OCI-LY7 (cell line): ENCODE measurements around the gene DAPK1. TPM values are rescaled to one million over a fixed set of nuclear protein-coding genes. Genes with fewer than 3 reads are reported as not detected.

Source experiments
- BruUV-seq: library from RNA; stranded (reverse); fragments of 400-500 nt; replicated peaks from 2 replicates; lab custom pipeline; 2021; lab: Mats Ljungman, UMichigan
- CTCF ChIA-PET: fragments of 300-600 bp; sonication (Branson Sonifier 250); formaldehyde crosslinking; loops from one replicate; lab custom pipeline; 2022; ENCODE audit warnings: antibody characterized with exemption; ENCODE audit not compliant: unreplicated experiment; lab: Charles Lee
- POLR2A ChIA-PET: fragments of 300-600 bp; sonication (Branson Sonifier 250); formaldehyde crosslinking; loops from one replicate; lab custom pipeline; 2022; ENCODE audit warnings: antibody characterized with exemption; lab: Charles Lee
- DNase-seq: peaks from one replicate; pipeline ENCODE4 v3.0.0-alpha.2; 2015; ENCODE audit warnings: low spot score
- H2AFZ ChIP-seq: fragments of 200-600 bp; sonication (generic), shearing (Covaris generic); 2 replicates; pipeline ENCODE4 v1.6.1; 2014; ENCODE audit warnings: mild to moderate bottlenecking, antibody characterized with exemption, low read length, moderate library complexity
- H3K27ac ChIP-seq: fragments of 200-600 bp; sonication (generic); 2 replicates; pipeline ENCODE4 v1.5.1; 2014; ENCODE audit warnings: mixed run types, low read depth, mild to moderate bottlenecking, moderate library complexity, low read length, inconsistent platforms; ENCODE audit not compliant: poor library complexity, severe bottlenecking
- H3K36me3 ChIP-seq: fragments of 200-600 bp; sonication (generic); 2 replicates; pipeline ENCODE4 v1.6.1; 2014; ENCODE audit warnings: mild to moderate bottlenecking, antibody characterized with exemption, low read length, moderate library complexity, mixed read lengths; ENCODE audit not compliant: insufficient read depth
- H3K4me1 ChIP-seq: fragments of 200-600 bp; sonication (generic); 2 replicates; pipeline ENCODE4 v1.5.1; 2014; ENCODE audit warnings: mild to moderate bottlenecking, low read length; ENCODE audit not compliant: insufficient read depth, poor library complexity, severe bottlenecking
- H3K4me2 ChIP-seq: fragments of 200-600 bp; sonication (generic); 2 replicates; pipeline ENCODE4 v1.6.1; 2014; ENCODE audit warnings: mild to moderate bottlenecking, low read length
- H3K4me3 ChIP-seq: fragments of 200-600 bp; sonication (generic); 2 replicates; pipeline ENCODE4 v1.5.1; 2014; ENCODE audit warnings: mild to moderate bottlenecking, low read depth, low read length; ENCODE audit not compliant: poor library complexity, severe bottlenecking
- H3K79me2 ChIP-seq: fragments of 200-600 bp; sonication (generic); 2 replicates; pipeline ENCODE4 v1.6.1; 2016; ENCODE audit warnings: low read depth, mild to moderate bottlenecking, low read length, moderate library complexity, mixed read lengths; ENCODE audit not compliant: insufficient read depth
- H3K9me2 ChIP-seq: fragments of 200-600 bp; sonication (generic); 2 replicates; pipeline ENCODE4 v1.6.1; 2016; ENCODE audit warnings: mild to moderate bottlenecking, low read length, mixed read lengths; ENCODE audit not compliant: insufficient read depth
- H3K9me3 ChIP-seq: fragments of 200-600 bp; sonication (generic); 2 replicates; pipeline ENCODE4 v1.6.1; 2014; ENCODE audit warnings: mild to moderate bottlenecking, mixed run types, low read length, mixed read lengths
- H4K20me1 ChIP-seq: fragments of 200-600 bp; sonication (generic); 2 replicates; pipeline ENCODE4 v1.6.1; 2014; ENCODE audit warnings: mild to moderate bottlenecking, antibody characterized with exemption, low read length, moderate library complexity, mixed read lengths; ENCODE audit not compliant: insufficient read depth
- CTCF ChIP-seq: fragments of 200-600 bp; sonication (generic); conservative IDR thresholded peaks from 2 replicates; pipeline ENCODE4 v1.5.1; 2014; ENCODE audit warnings: mild to moderate bottlenecking, antibody characterized with exemption, low read length, moderate library complexity, mixed read lengths
- EZH2phosphoT487 ChIP-seq: fragments of 200-600 bp; sonication (generic); IDR thresholded peaks from 2 replicates; pipeline ENCODE4 v1.6.1; 2018; ENCODE audit warnings: low read depth, borderline replicate concordance, mild to moderate bottlenecking, mixed run types, antibody characterized with exemption, low read length, moderate library complexity, mixed read lengths
- intact Hi-C: fragments of 100-400 bp; cut with micrococcal nuclease; formaldehyde crosslinking; loops from one replicate; pipeline ENCODE4 v1.10.0; 2022; ENCODE audit not compliant: unreplicated experiment
- total RNA-seq, 2 experiments: library from RNA; depleted of rRNA in 1 of 2; stranded (reverse); fragments of >200 nt in 1 of 2; shearing (Covaris generic) in 1 of 2; gene quantifications; 2 replicates each; pipeline ENCODE4 v1.2.3, GENCODE V29; 2014 to 2022

Gene DAPK1
- total RNA-seq, 2 experiments from 2014 or later, result 0.25 to 3.5 TPM

DNA sequence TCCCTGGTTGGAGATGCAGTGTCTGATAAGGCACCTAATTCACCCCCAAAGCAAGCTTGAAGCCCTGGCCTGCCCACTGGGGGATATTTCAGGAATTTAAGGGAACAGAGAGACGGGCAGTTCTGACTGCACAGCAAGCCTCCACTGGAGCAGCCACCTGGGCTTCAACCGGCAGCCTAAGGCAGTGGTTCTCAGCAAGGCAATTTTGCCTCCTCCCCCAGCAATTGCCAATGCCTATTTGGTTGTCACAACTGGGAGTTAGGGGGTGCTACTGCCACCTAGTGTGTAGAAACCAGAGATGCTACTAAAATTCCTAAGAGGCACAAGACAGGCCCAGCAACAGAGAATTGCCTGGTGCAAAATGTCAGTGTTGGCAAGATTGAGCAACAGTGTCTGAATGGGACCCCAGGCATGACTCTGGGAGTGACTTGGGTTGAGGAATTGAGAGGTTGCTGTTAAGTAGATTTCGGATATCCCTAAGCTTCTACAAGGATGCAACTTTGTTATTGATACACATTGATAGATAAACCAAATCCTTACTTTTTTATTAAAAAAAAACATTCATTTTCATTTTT lies 169.6 kb downstream of the DAPK1 start:
- H3K36me3 ChIP-seq, result no peaks in the 10 kb centered on the region
- H2AFZ ChIP-seq, result no peak overlapping the region
- CTCF ChIA-PET, result no interaction called here
- intact Hi-C loops, result loop anchor here (5.0 kb wide), 1 partner anchor 200 kb away; no protein-coding TSS in a partner anchor
- peaks cover 8% of the 10 kb centered on the region for H3K9me3 ChIP-seq
- H4K20me1 ChIP-seq, result no peaks in the 10 kb centered on the region
- no TSS peak for BruUV-seq
- peaks cover 7% of the 10 kb centered on the region for H3K4me1 ChIP-seq
- no peak overlapping the region for H3K27ac ChIP-seq
- no peaks in the 10 kb centered on the region for H3K9me2 ChIP-seq
- H3K4me2 ChIP-seq, result no peak overlapping the region
- peak; percentile 56 for DNase-seq
- no peaks in the 10 kb centered on the region for H3K79me2 ChIP-seq
- H3K4me3 ChIP-seq, result no peak overlapping the region
- TF ChIP-seq EZH2phosphoT487, result no peak
- TF ChIP-seq CTCF, result peak; percentile 74
- POLR2A ChIA-PET, result interaction anchor here (0.7 to 1.0 kb wide), 2 partner anchors 38 to 330 kb away, joined by 3 read pairs; no protein-coding TSS in a partner anchor

GRCh38 chr9:87668222-87668621 lies 170.6 kb downstream of the DAPK1 start:
- no TSS peak for BruUV-seq
- POLR2A ChIA-PET, result no interaction called here

More at GRCh38 chr9:87668222-87668621, 170.6 kb downstream of the DAPK1 start:
- Histone ChIP-seq H3K4me1 (peaks cover 4% of the 10 kb centered on the region), H3K4me2 (no peak overlapping the region), H3K79me2 (no peaks in the 10 kb centered on the region), H2AFZ (no peak overlapping the region), H3K9me2 (no peaks in the 10 kb centered on the region), H3K27ac (no peak overlapping the region), H3K9me3 (peaks cover 8% of the 10 kb centered on the region), H4K20me1 (no peaks in the 10 kb centered on the region), H3K4me3 (no peak overlapping the region), H3K36me3 (no peaks in the 10 kb centered on the region)
- TF ChIP-seq CTCF, result no peak
- TF ChIP-seq EZH2phosphoT487, result no peak
- intact Hi-C loops, result loop anchor here (5.0 kb wide), 1 partner anchor 201 kb away; no protein-coding TSS in a partner anchor
- no peak for DNase-seq
- CTCF ChIA-PET, result no interaction called here
